HAP-1 (cell line): ENCODE measurements around the gene ARHGEF33.
"Not testable (repeated sequence)": the region's sequence is repeated elsewhere in the genome, so short reads cannot be mapped to it uniquely, and the experiment has no call there.

Experiments used
- DNase-seq, 2 experiments: peaks; one replicate each; pipeline ENCODE4 v3.0.0-alpha.2; 2016 to 2020; ENCODE audit warnings: low spot score in 2 of 2
- H3K27me3 ChIP-seq: fragments of 250-450 bp; sonication (Bioruptor Pico); 2 replicates; pipeline ENCODE4 v1.5.1; 2020; ENCODE audit warnings: low read depth, mild to moderate bottlenecking, moderate library complexity
- H3K36me3 ChIP-seq: fragments of 250-450 bp; sonication (Bioruptor Pico); replicated peaks from 2 replicates; pipeline ENCODE4 v1.5.1; 2020; ENCODE audit warnings: mild to moderate bottlenecking
- H3K4me1 ChIP-seq: fragments of 250-450 bp; sonication (Bioruptor Pico); 2 replicates; pipeline ENCODE4 v1.5.1; 2020; ENCODE audit warnings: mild to moderate bottlenecking
- H3K4me3 ChIP-seq: fragments of 250-450 bp; sonication (Bioruptor Pico); 2 replicates; pipeline ENCODE4 v1.5.1; 2020; ENCODE audit warnings: mild to moderate bottlenecking, moderate library complexity
- H3K9me3 ChIP-seq: fragments of 250-450 bp; sonication (Bioruptor Pico); 2 replicates; pipeline ENCODE4 v1.5.1; 2020; ENCODE audit warnings: mild to moderate bottlenecking, moderate library complexity
- in situ Hi-C: fragments of 300-500 bp; cut with MboI; formaldehyde crosslinking; loops from 3 replicates; pipeline ENCODE4 v1.14.3; 2020; ENCODE audit warnings: low sequenced_read_pairs, inconsistent platforms, mixed read lengths

Gene ARHGEF33

DNA sequence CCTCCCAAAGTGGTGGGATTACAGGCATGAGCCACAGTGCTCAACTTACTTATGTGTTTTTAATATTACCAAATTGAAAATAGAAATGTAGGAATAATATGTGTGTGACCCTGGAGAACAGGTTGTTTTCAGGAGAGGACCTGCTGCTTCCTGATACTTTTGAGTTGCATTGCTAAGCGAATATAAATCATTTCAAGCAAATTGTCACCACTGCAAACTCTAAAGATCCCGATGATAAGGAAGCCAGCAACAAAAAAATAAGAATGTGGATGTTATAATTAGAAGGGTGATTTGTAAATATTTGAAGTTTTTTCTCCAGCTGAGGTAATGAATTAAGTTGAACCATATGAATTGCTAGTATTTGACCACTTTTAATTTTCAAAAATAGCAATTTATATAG lies 40.9 kb downstream of the ARHGEF33 start:
- in situ Hi-C loops = no loop called here
- H3K4me1 ChIP-seq = no peaks in the 10 kb centered on the region
- H3K36me3 ChIP-seq = no peaks in the 10 kb centered on the region
- no peaks in the 10 kb centered on the region for H3K9me3 ChIP-seq
- no peak for DNase-seq
- H3K4me3 ChIP-seq = no peak overlapping the region
- no peaks in the 10 kb centered on the region for H3K27me3 ChIP-seq

DNA sequence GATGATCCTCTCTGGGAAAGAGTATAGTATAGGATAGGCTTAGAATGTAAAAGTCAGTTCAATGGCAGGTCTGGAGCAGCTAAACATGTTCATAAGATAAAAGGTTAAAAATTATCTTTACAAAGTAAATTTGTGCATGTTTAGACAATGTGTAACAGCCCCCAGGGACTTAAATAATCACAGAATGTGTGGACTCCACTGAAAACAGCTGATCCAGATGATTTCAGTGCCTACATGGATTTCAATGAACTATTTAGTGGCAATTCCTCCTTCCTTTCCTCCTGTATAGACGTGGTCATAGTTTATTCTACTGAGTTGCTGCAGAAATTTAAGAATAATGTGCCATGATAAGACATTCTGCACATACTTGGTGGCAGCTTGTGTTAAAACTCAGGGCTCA lies 42.9 kb downstream of the ARHGEF33 start:
- Histone ChIP-seq H3K36me3 (no peaks in the 10 kb centered on the region), H3K4me1 (no peaks in the 10 kb centered on the region), H3K9me3 (no peaks in the 10 kb centered on the region), H3K4me3 (no peak overlapping the region), H3K27me3 (no peaks in the 10 kb centered on the region)
- no peak for DNase-seq
- in situ Hi-C loops = no loop called here

DNA sequence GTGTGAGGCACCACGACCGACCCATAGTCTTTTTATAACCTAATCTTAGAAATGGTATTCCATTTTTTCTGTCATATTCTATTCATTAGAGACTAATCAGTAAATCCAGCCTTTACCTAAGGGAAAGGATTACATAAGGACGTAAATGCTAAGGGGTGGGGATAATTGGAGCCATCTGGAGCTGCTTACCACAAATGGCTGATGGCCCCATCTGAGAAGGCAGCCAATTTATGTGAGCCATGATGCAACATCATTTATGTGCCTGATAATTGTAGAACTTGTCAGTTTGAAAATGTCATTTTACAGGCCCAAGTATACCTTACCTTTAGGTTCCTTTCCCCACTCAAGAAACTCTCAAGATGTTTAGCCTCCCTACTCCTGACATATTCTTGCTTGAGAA lies 44.0 kb downstream of the ARHGEF33 start:
- Histone ChIP-seq H3K27me3 (no peaks in the 10 kb centered on the region), H3K9me3 (no peaks in the 10 kb centered on the region), H3K4me1 (no peaks in the 10 kb centered on the region), H3K36me3 (no peaks in the 10 kb centered on the region), H3K4me3 (no peak overlapping the region)
- DNase-seq = no peak
- in situ Hi-C loops = no loop called here

DNA sequence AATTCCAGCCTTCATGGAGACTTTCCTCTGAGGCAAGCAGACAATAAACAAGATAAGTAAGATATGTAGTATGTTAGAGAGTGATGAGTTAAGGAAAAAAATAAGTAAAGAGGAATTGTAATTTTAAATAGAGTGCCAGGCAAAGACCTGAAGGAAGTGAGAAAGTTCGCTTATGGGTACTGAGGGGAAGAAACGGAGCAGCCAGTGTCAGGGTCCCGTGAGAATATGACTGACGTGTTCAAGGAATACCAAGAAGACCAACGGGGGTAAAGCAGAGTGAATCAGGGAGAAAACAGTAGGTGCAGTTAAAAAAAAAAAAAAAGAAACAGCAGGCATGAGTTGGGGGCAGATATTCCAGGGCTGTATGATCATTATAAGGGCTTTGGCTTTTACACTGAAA lies 45.1 kb downstream of the ARHGEF33 start:
- H3K36me3 ChIP-seq = no peaks in the 10 kb centered on the region
- H3K9me3 ChIP-seq = no peaks in the 10 kb centered on the region
- no peak overlapping the region for H3K4me3 ChIP-seq
- in situ Hi-C loops = no loop called here
- H3K4me1 ChIP-seq = no peaks in the 10 kb centered on the region
- H3K27me3 ChIP-seq = no peaks in the 10 kb centered on the region
- no peak for DNase-seq

DNA sequence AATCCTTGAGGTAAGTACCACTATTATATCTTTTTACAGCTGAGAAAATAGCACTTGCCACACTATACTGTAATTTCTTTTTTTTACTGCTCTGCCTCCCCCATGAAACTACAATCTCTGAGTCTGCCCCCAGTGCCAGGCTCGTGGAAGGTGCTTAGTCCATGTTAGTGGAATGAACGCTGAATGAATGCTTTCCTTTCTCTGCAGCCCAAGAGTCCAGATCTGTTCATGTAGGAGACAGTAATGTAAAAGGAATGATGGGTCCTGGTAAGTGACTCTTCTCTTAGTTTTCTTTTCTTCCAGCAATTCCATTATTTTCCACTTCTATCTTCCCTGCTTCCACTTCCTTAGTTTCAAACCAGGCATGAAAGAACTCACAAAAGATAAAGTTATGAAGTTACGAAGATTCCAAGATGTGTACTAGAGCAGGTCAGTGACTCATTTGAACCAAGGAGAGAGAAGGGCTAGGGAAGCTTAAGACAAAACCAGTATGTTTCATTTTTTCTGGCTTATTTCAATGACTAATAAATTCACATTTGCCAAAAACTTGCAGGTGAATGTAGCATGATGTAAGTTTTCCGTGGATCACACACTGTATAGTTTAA lies 46.0 kb downstream of the ARHGEF33 start:
- in situ Hi-C loops = no loop called here
- no peaks in the 10 kb centered on the region for H3K9me3 ChIP-seq
- H3K36me3 ChIP-seq = no peaks in the 10 kb centered on the region
- H3K4me1 ChIP-seq = no peaks in the 10 kb centered on the region
- no peak overlapping the region for H3K4me3 ChIP-seq
- H3K27me3 ChIP-seq = no peaks in the 10 kb centered on the region; the same call in 1 of the 2 replicates
- DNase-seq = no peak

DNA sequence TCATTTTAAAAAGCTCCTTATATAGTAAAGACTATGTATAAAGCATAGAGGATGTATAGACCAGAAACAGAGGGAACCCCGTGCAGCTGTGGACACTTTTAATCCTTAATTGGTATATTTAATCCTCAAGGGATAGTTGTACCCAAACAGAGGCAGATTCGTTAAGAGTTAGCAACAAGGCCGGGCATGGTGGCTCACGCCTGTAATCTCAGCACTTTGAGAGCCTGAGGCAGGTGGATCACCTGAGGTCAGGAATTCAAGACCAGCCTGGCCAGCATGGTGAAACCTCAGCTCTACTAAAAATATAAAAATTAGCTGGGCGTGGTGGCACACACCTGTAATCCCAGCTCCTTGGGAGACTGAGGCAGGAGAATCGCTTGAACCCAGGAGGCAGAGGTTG lies 46.8 kb downstream of the ARHGEF33 start:
- H3K4me1 ChIP-seq, DNase-seq, H3K36me3 ChIP-seq, H3K9me3 ChIP-seq, in situ Hi-C loops, H3K27me3 ChIP-seq, H3K4me3 ChIP-seq: not testable (repeated sequence)

DNA sequence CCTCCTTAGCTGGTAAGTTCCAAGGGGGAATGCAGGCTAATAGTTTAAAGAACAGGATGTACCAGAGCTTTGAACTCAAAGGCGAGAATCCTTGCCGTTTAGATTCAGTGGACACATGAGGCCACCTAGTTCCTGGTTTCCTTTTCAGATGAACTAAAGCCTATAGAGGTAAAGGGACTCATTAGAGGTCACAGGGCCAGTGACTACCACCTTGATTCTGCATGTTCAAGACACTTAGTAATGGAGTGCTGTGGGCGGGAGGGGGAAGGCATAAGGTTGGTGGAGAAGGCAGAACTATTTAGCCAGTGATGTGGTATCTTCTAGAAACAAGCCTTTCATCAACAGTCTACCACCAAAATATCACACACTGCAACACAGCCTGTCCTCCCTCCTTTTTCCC lies 47.9 kb downstream of the ARHGEF33 start:
- H3K27me3 ChIP-seq = peaks cover 4% of the 10 kb centered on the region; the same call in 1 of the 2 replicates
- in situ Hi-C loops = no loop called here
- H3K9me3 ChIP-seq = no peaks in the 10 kb centered on the region
- H3K36me3 ChIP-seq = no peaks in the 10 kb centered on the region
- no peak overlapping the region for H3K4me3 ChIP-seq
- H3K4me1 ChIP-seq = no peaks in the 10 kb centered on the region
- DNase-seq = no peak

DNA sequence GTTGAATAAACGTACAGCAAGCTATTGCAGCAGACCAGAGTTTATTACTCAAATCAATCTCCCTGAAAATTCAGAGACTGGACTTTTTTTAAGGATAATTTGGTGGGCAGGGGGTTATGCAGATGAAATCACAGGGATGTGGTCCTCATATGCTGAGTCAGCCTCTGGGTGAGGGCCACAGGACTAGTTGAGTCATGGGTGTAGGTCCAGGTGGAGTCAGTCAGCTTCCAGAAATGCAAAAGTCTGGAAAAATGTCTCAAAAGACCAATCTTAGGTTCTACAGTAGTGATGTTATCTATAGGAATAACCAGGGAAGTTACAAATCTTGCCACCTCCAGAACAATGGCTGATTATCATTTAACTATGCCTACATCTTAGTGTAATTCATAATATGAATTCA lies 51.1 kb downstream of the ARHGEF33 start:
- Histone ChIP-seq H3K9me3 (no peaks in the 10 kb centered on the region), H3K36me3 (no peaks in the 10 kb centered on the region), H3K4me3 (no peak overlapping the region), H3K27me3 (peaks cover 4% of the 10 kb centered on the region; the same call in 1 of the 2 replicates), H3K4me1 (peaks cover 5% of the 10 kb centered on the region)
- in situ Hi-C loops = no loop called here
- no peak for DNase-seq

DNA sequence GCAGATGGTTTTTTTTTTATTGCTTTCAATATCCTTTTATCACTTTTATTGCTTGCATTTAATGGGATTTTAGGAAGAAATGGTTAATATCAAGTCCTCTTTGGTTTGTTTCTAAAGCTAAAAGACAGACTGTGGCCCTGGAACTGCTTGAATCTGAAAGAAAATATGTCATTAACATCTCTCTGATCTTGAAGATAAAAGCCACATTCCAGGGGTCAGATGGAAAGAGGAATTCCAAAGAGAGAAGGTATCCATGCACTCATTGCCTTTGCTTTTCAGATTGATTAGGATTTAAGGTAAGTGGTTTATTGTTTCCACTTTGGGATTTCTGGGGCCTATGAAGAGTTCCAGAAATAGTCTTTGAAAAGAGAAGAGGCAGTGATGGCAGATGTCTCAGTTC lies 54.1 kb downstream of the ARHGEF33 start:
- Histone ChIP-seq H3K36me3 (no peaks in the 10 kb centered on the region), H3K4me1 (peaks cover 5% of the 10 kb centered on the region), H3K9me3 (no peaks in the 10 kb centered on the region), H3K4me3 (no peak overlapping the region), H3K27me3 (peaks cover 4% of the 10 kb centered on the region; the same call in 1 of the 2 replicates)
- peak in 1 of 2 experiments; percentile 34 for DNase-seq
- in situ Hi-C loops = no loop called here

DNA sequence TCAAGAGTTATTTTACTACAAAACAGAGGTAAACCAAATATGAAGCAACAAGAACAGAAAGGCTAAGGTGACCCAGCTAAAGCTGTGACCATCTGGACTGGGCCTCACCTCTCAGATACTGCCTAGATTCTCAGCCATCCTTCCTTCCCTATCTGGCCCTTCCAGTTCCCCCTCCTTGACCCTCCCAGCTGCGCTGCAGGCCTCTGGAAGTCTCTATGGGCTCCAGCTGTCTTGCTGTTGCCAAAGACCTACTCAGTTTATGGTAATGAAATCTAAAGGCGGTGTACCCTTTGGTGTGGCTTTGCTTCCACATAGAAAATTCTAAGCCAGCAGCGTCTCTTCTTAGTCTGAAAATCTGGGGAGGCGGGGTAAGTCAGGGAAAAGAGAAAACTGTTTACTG lies 55.7 kb downstream of the ARHGEF33 start:
- H3K9me3 ChIP-seq = no peaks in the 10 kb centered on the region
- H3K4me3 ChIP-seq = no peak overlapping the region
- peaks cover 4% of the 10 kb centered on the region; the same call in 1 of the 2 replicates for H3K27me3 ChIP-seq
- peaks cover 5% of the 10 kb centered on the region for H3K4me1 ChIP-seq
- DNase-seq = no peak
- no peaks in the 10 kb centered on the region for H3K36me3 ChIP-seq
- in situ Hi-C loops = loop anchor here (5.0 kb wide), 1 partner anchor 282 kb away; no protein-coding TSS in a partner anchor

DNA sequence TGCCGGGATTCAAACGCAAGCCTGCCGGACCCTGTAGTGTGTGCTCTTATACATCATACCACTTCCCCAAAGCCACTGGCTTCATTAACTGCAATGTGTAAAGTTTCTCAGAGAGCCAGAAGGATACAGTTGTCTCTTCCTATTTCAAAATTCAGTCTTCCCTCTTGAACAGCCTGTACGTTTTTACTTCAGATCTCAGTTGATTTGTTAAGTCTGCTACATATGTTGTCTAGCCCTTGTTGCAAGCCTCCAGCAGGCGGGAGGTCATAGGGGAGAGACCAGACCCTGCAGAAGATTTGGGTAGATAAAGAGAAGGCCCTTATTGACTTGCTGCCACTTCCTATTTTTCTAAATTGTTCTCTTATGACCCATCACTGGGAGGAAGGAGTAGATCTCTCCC lies 56.2 kb downstream of the ARHGEF33 start:
- DNase-seq = no peak
- Histone ChIP-seq H3K4me3 (no peak overlapping the region), H3K36me3 (no peaks in the 10 kb centered on the region), H3K4me1 (peaks cover 5% of the 10 kb centered on the region), H3K27me3 (peaks cover 1% of the 10 kb centered on the region; the same call in 1 of the 2 replicates), H3K9me3 (no peaks in the 10 kb centered on the region)
- in situ Hi-C loops = loop anchor here (5.0 kb wide), 1 partner anchor 281 kb away; no protein-coding TSS in a partner anchor

DNA sequence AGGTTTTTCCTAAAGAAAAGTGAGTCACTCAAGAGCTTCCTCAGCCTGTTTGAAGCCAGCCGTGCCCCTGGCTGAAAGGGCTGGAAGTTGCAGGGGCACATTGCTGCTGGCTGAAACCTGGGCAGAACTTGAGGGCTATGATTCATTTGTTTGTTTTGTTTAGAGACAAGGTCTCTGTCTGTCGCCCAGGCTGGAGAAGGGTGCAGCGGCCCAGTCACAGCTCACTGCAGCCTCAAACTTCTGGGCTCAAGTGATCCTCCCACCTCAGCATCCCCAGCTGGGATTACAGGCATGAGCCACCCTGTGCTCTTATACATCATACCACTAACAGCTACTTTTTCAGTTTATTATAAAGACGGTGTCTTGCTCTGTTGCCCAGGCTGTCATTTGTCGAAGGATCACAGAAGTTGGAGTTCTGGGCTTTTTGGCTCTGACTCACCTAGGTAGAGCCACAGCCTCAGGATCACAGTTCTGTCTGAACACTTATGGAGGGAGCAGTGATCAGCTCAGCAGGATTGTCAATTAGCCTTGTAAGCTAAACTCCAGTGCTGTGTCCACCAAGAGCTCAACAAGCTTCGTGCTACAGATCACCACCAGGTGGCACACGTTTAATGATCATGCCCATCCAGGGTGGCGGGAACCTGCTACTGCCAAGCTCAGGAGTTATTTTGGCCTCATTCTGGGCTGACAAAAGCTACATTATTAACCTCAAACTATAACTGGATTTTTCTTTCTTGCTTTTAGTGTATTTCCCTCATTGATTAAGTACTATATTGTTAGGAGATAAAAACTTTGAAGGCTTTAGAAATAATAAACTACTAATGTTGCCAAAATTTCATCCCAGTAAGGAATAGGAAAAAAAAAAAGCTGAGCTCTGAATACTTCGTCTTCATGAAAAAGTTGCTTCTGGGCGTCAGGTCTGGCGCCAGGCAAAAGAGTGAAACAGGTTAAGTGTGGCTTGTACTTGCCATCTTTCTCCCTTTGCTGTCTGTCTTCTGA lies 57.9 kb downstream of the ARHGEF33 start:
- Histone ChIP-seq H3K4me3 (no peak overlapping the region), H3K4me1 (peaks cover 5% of the 10 kb centered on the region), H3K36me3 (no peaks in the 10 kb centered on the region), H3K9me3 (no peaks in the 10 kb centered on the region), H3K27me3 (peaks cover 4% of the 10 kb centered on the region)
- peak; percentile 79 to 84 for DNase-seq
- in situ Hi-C loops = loop anchor here (5.0 kb wide), 1 partner anchor 280 kb away; no protein-coding TSS in a partner anchor

DNA sequence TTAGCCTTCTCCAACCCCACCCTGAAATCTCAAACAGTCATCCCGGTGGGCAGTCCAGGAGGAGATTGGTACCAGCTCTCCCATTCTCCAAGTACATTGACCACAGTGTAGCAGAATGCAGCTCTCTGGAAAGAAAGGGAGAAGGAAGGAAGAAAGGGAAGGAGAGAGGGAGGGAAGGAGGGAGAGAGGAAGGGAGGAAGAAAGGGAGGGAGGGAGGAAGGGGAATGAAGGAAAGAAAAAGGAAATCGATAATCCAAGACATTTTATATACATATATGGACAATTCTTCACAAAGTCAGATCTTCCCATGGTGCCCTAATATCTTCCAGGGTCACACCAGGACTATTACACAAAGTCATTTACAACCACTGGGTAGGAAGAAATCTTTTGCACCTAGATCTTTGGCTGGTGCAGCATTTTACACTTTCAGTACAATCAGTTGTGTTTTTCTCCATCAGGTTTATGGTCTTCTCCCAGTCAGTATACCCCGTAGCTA lies 58.8 kb downstream of the ARHGEF33 start:
- in situ Hi-C loops = loop anchor here (5.0 kb wide), 1 partner anchor 279 kb away; no protein-coding TSS in a partner anchor
- Histone ChIP-seq H3K9me3 (no peaks in the 10 kb centered on the region), H3K4me1 (peaks cover 2% of the 10 kb centered on the region), H3K27me3 (peaks cover 4% of the 10 kb centered on the region), H3K36me3 (no peaks in the 10 kb centered on the region), H3K4me3 (no peak overlapping the region)
- DNase-seq = no peak

DNA sequence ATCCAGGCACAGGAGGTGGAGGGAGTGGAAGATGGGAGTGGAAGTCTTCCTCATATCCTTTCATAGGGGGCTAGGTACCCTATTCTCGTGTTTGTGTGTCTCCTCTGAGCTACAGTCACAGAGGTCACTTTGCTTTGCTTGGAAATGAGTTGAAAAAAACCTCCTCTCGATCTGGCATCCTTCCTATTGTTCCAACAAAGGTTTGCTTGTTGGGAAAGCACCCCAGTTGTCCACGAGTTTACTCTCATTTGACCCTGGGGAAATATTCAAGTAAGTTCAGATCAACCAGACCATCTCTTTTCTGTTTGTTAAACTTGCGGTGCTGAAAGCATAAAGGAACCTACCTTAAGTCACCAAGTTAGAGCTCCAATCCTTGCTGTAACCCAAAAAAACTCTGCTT lies 59.3 kb downstream of the ARHGEF33 start:
- no peak for DNase-seq
- H3K9me3 ChIP-seq = no peaks in the 10 kb centered on the region
- peaks cover 4% of the 10 kb centered on the region for H3K27me3 ChIP-seq
- no peaks in the 10 kb centered on the region for H3K36me3 ChIP-seq
- no peaks in the 10 kb centered on the region; the same call in 1 of the 2 replicates for H3K4me1 ChIP-seq
- no peak overlapping the region for H3K4me3 ChIP-seq
- in situ Hi-C loops = loop anchor here (5.0 kb wide), 1 partner anchor 278 kb away; no protein-coding TSS in a partner anchor
